K562 (cell line): ENCODE measurements around the gene UBE2J2. TPM values are rescaled to one million over a fixed set of nuclear protein-coding genes. Genes with fewer than 3 reads are reported as not detected.
A peak's percentile ranks its signal among the peaks of the same experiment; 100 is the strongest.

Experiments used
- ARID1B ChIP-seq: fragments of 450-650 bp; IDR thresholded peaks from 2 replicates; pipeline ENCODE4 v1.6.1; 2016; ENCODE audit warnings: antibody characterized with exemption, mild to moderate bottlenecking, inconsistent platforms
- FOS ChIP-seq: IDR thresholded peaks from 3 replicates; pipeline ENCODE4 v1.6.1; 2011; ENCODE audit not compliant: insufficient read length; ENCODE audit errors: extremely low read depth
- GTF2F1 ChIP-seq: IDR thresholded peaks from 2 replicates; pipeline ENCODE4 v1.6.1; 2011; ENCODE audit warnings: low read depth, low read length, improper control_type of control experiment
- HIVEP1 ChIP-seq: fragments of 250-450 bp; sonication (Bioruptor Pico); IDR thresholded peaks from 2 replicates; pipeline ENCODE4 v1.4.0; 2020; ENCODE audit warnings: mild to moderate bottlenecking
- HMG20A ChIP-seq: fragments of 450-650 bp; formaldehyde crosslinking; conservative IDR thresholded peaks from 2 replicates; pipeline ENCODE4 v1.4.0; 2020; ENCODE audit warnings: mild to moderate bottlenecking, mixed read lengths
- IRF1 ChIP-seq: sonication (generic); formaldehyde crosslinking; IDR thresholded peaks from 2 replicates; pipeline ENCODE4 v1.8.0; 2022; ENCODE audit warnings: missing genetic modification reagents, mild to moderate bottlenecking, borderline replicate concordance
- JUN ChIP-seq, 2 experiments: sonication (generic) in 1 of 2; formaldehyde crosslinking in 1 of 2; IDR thresholded peaks; 2 replicates each; pipeline versions ENCODE4 v1.6.1 to v1.8.0; 2012 to 2022; ENCODE audit warnings: borderline replicate concordance in 2 of 2, mild to moderate bottlenecking in 2 of 2, improper control_type of control experiment in 1 of 2, low read depth in 1 of 2, low read length in 1 of 2, missing genetic modification reagents in 1 of 2
- KAT2B ChIP-seq: IDR thresholded peaks from one replicate; pipeline ENCODE4 v1.6.1; 2012; ENCODE audit warnings: low read depth, mild to moderate bottlenecking, control low read depth, inconsistent platforms, low read length, moderate library complexity
- KLF10 ChIP-seq: fragments of 250-450 bp; sonication (Bioruptor Pico); IDR thresholded peaks from 2 replicates; pipeline ENCODE4 v1.6.1; 2021; ENCODE audit warnings: matching md5 sums
- KLF16 ChIP-seq: IDR thresholded peaks from 2 replicates; pipeline ENCODE4 v1.6.1; 2016; ENCODE audit warnings: antibody characterized with exemption
- MBD2 ChIP-seq: sonication (generic); IDR thresholded peaks from 2 replicates; pipeline ENCODE4 v1.6.1; 2016; ENCODE audit warnings: low read depth, borderline replicate concordance
- PCBP2 ChIP-seq: fragments of 200-400 bp; formaldehyde crosslinking; IDR thresholded peaks from 2 replicates; pipeline ENCODE4 v1.6.1; 2018; ENCODE audit warnings: low read length, low read depth, mild to moderate bottlenecking, moderate library complexity; ENCODE audit not compliant: poor library complexity, severe bottlenecking
- PKNOX1 ChIP-seq: fragments of 450-650 bp; IDR thresholded peaks from 2 replicates; pipeline ENCODE4 v1.6.1; 2016
- POU5F1 ChIP-seq: fragments of 150-350 bp; IDR thresholded peaks from 2 replicates; pipeline ENCODE4 v1.6.1; 2014; ENCODE audit warnings: borderline replicate concordance, low read length, low read depth, mild to moderate bottlenecking; ENCODE audit not compliant: partially characterized antibody
- PTBP1 ChIP-seq: fragments of 200-400 bp; formaldehyde crosslinking; IDR thresholded peaks from 2 replicates; pipeline ENCODE4 v1.6.1; 2017; ENCODE audit warnings: low read depth, low read length
- PTRF ChIP-seq: fragments of 450-650 bp; IDR thresholded peaks from 2 replicates; pipeline ENCODE4 v1.6.1; 2016; ENCODE audit warnings: mild to moderate bottlenecking, missing genetic modification characterization, missing compliant biosample characterization
- SMC3 ChIP-seq: conservative IDR thresholded peaks from 2 replicates; pipeline ENCODE4 v1.6.1; 2011; ENCODE audit warnings: low read depth, low read length, improper control_type of control experiment; ENCODE audit not compliant: insufficient read depth
- SRSF9 ChIP-seq: fragments of 200-400 bp; formaldehyde crosslinking; IDR thresholded peaks from 2 replicates; pipeline ENCODE4 v1.6.1; 2017; ENCODE audit warnings: low read depth, low read length, borderline replicate concordance
- ZBTB7A ChIP-seq: IDR thresholded peaks from 2 replicates; pipeline ENCODE4 v1.6.1; 2011; ENCODE audit warnings: low read depth, mild to moderate bottlenecking, low read length, moderate library complexity, borderline replicate concordance; ENCODE audit not compliant: control insufficient read depth
- ZNF140 ChIP-seq: fragments of 250-450 bp; sonication (Bioruptor Pico); IDR thresholded peaks from 2 replicates; pipeline ENCODE4 v1.8.0; 2021; ENCODE audit warnings: moderate library complexity, mild to moderate bottlenecking, inconsistent platforms
- ZNF165 ChIP-seq: fragments of 250-450 bp; sonication (Bioruptor Pico); IDR thresholded peaks from 2 replicates; pipeline ENCODE4 v1.4.0; 2020; ENCODE audit warnings: borderline replicate concordance
- ZNF232 ChIP-seq: sonication (generic); formaldehyde crosslinking; IDR thresholded peaks from 2 replicates; pipeline ENCODE4 v1.8.0; 2022; ENCODE audit warnings: mild to moderate bottlenecking, missing genetic modification reagents
- ZNF253 ChIP-seq: fragments of 250-450 bp; sonication (Bioruptor Pico); conservative IDR thresholded peaks from 2 replicates; pipeline ENCODE4 v1.6.1; 2021; ENCODE audit warnings: mild to moderate bottlenecking
- ZNF551 ChIP-seq: fragments of 250-450 bp; sonication (Bioruptor Pico); IDR thresholded peaks from 2 replicates; pipeline ENCODE4 v1.5.0; 2021; ENCODE audit warnings: mild to moderate bottlenecking, moderate library complexity
- polyA plus RNA-seq, 8 experiments: library from polyadenylated mRNA; depleted of rRNA in 4 of 8; stranded (reverse) in 5 of 8; unstranded in 3 of 8; fragments of >200 nt; fragmentation: Nextera tagmentation in 2 of 8; fragmentation: Illumina TruSeq in 1 of 8; extraction: Ambion mirVana in 2 of 8; extraction: Trizol in 1 of 8; gene quantifications; 2 replicates each; pipeline versions ENCODE4 v1.2.1 to v1.2.3, GENCODE V29; 2011 to 2014; ENCODE audit warnings: inconsistent platforms in 1 of 8, missing spikeins in 1 of 8
- total RNA-seq, 7 experiments: library from RNA; depleted of rRNA in 6 of 7; stranded (reverse); fragments of >200 nt in 6 of 7; fragmentation: Illumina TruSeq in 2 of 7; extraction: Trizol in 2 of 7; gene quantifications; 2 replicates each; pipeline versions ENCODE4 v1.2.1 to v1.2.3, GENCODE V29; 2011 to 2021; ENCODE audit warnings: low replicate concordance in 1 of 7

The UBE2J2 gene
- total and polyA plus RNA-seq, 9 of the 15 experiments (the other 6 are each of a cell fraction or from before 2014, with no cell fraction given) = 0.93 to 112 (median 75.5) TPM

- TF ChIP-seq ZNF140 (no peak), PCBP2 (no peak), HIVEP1 (CRISPR knock-in tag) (no peak), ZNF551 (CRISPR knock-in tag) (no peak), KAT2B (no peak), PKNOX1 (no peak; the same call in 1 of the 2 replicates), PTBP1 (no peak), GTF2F1 (no peak), MBD2 (no peak), ARID1B (no peak), ZNF232 (CRISPR knock-in tag) (no peak), IRF1 (CRISPR knock-in tag) (no peak), JUN (IDR thresholded peaks at IDR 0.05; ENCODE audit: borderline replicate concordance, low read depth, low read length) (no peak), JUN (CRISPR knock-in tag; IDR thresholded peaks at IDR 0.05; ENCODE audit: borderline replicate concordance) (no peak), SMC3 (no peak), ZBTB7A (peak; percentile 75), FOS (no peak), POU5F1 (no peak), PTRF (tag) (no peak), KLF16 (no peak), KLF10 (CRISPR knock-in tag) (no peak), SRSF9 (no peak), ZNF253 (CRISPR knock-in tag) (no peak), ZNF165 (CRISPR knock-in tag) (no peak), HMG20A (no peak)
Observed at GRCh38 chr1:1309251-1310108, 35.8 kb upstream of the UBE2J2 start (continued).
